ENCODE results near the gene SASH1. TPM values are rescaled to one million over a fixed set of nuclear protein-coding genes. Genes with fewer than 3 reads are reported as not detected.
A peak's percentile ranks its signal among the peaks of the same experiment; 100 is the strongest.

Gene SASH1
- total RNA-seq, 5 donors from 2014 or later (not counting 1 experiment from before 2014, with no cell fraction given): 0.26 to 5.5 (median 0.95) TPM

GRCh38 chr6:148565321-148565926, 222.8 kb downstream of the SASH1 start:
- Mint-ChIP-seq H3K4me3 (no peak overlapping the region), H3K36me3 (no peaks in the 10 kb centered on the region), H3K4me1 (peaks cover 7 to 15% (median 9%) of the 10 kb centered on the region in 3 donors), H3K27ac (peak overlapping the region in 1 of 2 donors; percentile 3), H3K27me3 (peaks cover 10 to 13% of the 10 kb centered on the region in 2 donors), H3K9me3 (no peaks in the 10 kb centered on the region)
- H3K27me3 ChIP-seq (replicated peaks in 1 of 2; ENCODE audit: control insufficient read depth in 2 of 2, extremely low read depth in 1 of 2, insufficient read depth in 2 of 2, low read length in 1 of 2): peaks cover under 1 to 22% of the 10 kb centered on the region in 2 experiments
- POLR2A ChIA-PET: no interaction called here
- CTCF ChIA-PET: no interaction called here
- DNase-seq (no peak), ATAC-seq (replicated peaks in 1 of 4) (no peak)
- no peak overlapping the region for H3K4me3 ChIP-seq (ENCODE audit: control insufficient read depth in 1 of 2, extremely low read depth in 1 of 2, low read length in 1 of 2)
- no peaks in the 10 kb centered on the region for H3K9me3 ChIP-seq
- no peaks in the 10 kb centered on the region for H3K36me3 ChIP-seq (ENCODE audit: control insufficient read depth in 2 of 2, extremely low read depth in 1 of 2, insufficient read depth in 1 of 2, low read length in 1 of 2)
- 92% methylated on average over 6 of the region's 8 CpGs for whole genome bisulfite sequencing (ENCODE audit: insufficient coverage)
- no peak overlapping the region for H3K27ac ChIP-seq (ENCODE audit: low read length)
- H3K4me1 ChIP-seq (ENCODE audit: control insufficient read depth in 1 of 2, extremely low read depth in 1 of 2, insufficient read depth in 2 of 2, low read length in 2 of 2): peaks cover 0 to 10% of the 10 kb centered on the region in 2 experiments

DNA sequence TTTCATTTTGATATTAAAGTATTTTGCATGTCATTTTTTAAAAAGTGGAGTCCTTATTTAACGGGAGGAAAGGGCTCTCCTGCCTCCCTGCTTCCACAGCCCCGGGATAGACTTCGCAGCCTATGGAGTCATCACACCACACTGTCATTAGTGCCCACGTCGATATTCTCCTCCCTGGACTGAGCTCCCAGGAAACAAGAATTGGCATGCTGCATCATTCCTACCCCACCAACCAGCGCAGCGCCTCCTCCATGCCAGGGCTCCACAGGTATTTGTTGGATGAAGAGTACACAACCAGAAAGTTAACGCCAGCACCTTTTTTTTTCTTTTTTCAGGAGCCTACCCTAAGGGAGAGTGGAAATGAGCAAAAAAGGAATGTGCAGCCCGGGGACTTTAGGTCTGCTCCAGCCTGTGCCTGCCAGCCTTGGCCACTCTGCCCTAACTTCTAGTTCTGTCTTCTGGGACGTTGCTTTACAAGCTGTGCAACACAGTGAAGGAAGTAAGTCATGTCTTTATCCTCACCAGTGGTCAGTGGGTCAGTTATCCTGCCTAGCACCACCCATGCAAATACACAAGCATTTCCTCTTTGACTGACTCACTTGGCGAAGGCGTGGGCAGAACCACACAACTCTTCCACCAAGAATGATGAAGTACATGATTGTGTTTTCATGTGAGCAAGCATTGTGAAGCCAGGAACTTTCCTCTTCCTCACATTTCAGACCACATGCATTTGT, 223.5 kb downstream of the SASH1 start:
- Histone ChIP-seq H3K4me1 (ENCODE audit: control insufficient read depth in 1 of 2, extremely low read depth in 1 of 2, insufficient read depth in 2 of 2, low read length in 2 of 2) (peaks cover 0 to 10% of the 10 kb centered on the region in 2 experiments), H3K36me3 (ENCODE audit: control insufficient read depth in 2 of 2, extremely low read depth in 1 of 2, insufficient read depth in 1 of 2, low read length in 1 of 2) (no peaks in the 10 kb centered on the region), H3K9me3 (no peaks in the 10 kb centered on the region), H3K27me3 (replicated peaks in 1 of 2; ENCODE audit: control insufficient read depth in 2 of 2, extremely low read depth in 1 of 2, insufficient read depth in 2 of 2, low read length in 1 of 2) (peaks cover 0 to 21% of the 10 kb centered on the region in 2 experiments), H3K27ac (ENCODE audit: low read length) (no peak overlapping the region), H3K4me3 (ENCODE audit: control insufficient read depth in 1 of 2, extremely low read depth in 1 of 2, low read length in 1 of 2) (no peak overlapping the region)
- 72% methylated on average over 3 of the region's 12 CpGs for WGBS (ENCODE audit: insufficient coverage)
- ChIA-PET POLR2A (no interaction called here), CTCF (no interaction called here)
- Mint-ChIP-seq H3K4me3 (no peak overlapping the region), H3K9me3 (no peaks in the 10 kb centered on the region), H3K27me3 (peaks cover 13 to 18% of the 10 kb centered on the region in 2 donors), H3K4me1 (peaks cover 7 to 15% (median 9%) of the 10 kb centered on the region in 3 donors), H3K36me3 (no peaks in the 10 kb centered on the region), H3K27ac (no peak overlapping the region)
- DNase-seq: peak in 1 of 35 experiments; percentile 18
- no peak for ATAC-seq (replicated peaks in 1 of 4)

DNA sequence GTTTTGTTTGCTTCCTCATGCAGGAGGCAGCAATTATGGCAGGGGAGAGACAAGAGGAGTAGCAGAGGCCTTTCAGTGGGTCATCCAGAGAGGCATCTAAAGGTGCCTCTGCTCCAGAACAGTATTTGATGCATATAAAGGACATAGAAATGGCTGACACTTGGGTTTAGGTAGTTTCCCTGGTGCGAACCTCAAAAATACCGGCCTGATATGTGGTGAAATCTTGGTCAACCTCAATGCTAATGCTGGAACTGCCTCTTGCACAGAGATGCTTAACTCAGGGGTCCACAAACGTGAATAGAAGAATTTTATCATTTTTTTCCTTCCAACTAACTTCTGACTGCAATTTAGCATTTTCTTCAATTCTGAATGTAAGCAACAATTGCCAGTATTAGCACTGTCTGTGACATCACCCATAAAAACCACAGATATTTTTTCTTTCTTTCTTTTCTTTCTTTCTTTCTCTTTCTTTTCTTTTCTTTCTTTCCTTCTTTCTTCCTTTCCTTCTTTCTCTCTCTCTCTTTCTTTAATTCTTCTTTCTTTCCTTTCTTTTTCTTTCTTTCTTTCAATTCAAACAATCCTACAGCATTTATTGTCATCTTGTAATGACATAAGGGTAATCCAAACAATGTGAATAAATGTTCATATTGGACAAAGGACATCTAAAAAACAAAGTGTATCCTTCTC, 224.2 kb downstream of the SASH1 start:
- Histone ChIP-seq H3K36me3 (ENCODE audit: control insufficient read depth in 2 of 2, extremely low read depth in 1 of 2, insufficient read depth in 1 of 2, low read length in 1 of 2) (no peaks in the 10 kb centered on the region), H3K27me3 (replicated peaks in 1 of 2; ENCODE audit: control insufficient read depth in 2 of 2, extremely low read depth in 1 of 2, insufficient read depth in 2 of 2, low read length in 1 of 2) (peaks cover 0 to 26% of the 10 kb centered on the region in 2 experiments), H3K4me1 (ENCODE audit: control insufficient read depth in 1 of 2, extremely low read depth in 1 of 2, insufficient read depth in 2 of 2, low read length in 2 of 2) (peaks cover 0 to 10% of the 10 kb centered on the region in 2 experiments), H3K9me3 (no peaks in the 10 kb centered on the region), H3K4me3 (ENCODE audit: control insufficient read depth in 1 of 2, extremely low read depth in 1 of 2, low read length in 1 of 2) (no peak overlapping the region), H3K27ac (ENCODE audit: low read length) (no peak overlapping the region)
- no peaks in the 10 kb centered on the region for H3K36me3 Mint-ChIP-seq
- H3K4me1 Mint-ChIP-seq: peaks cover 7 to 15% (median 9%) of the 10 kb centered on the region in 3 donors
- no peaks in the 10 kb centered on the region for H3K9me3 Mint-ChIP-seq
- ATAC-seq (replicated peaks in 1 of 4): peak in 1 of 4 experiments; percentile 46
- no peak overlapping the region for H3K4me3 Mint-ChIP-seq
- CTCF ChIA-PET: interaction anchor here in 1 of 2 donors (0.6 kb wide), 1 partner anchor 353 kb away, joined by 3 read pairs; no protein-coding TSS in a partner anchor
- H3K27ac Mint-ChIP-seq: peak overlapping the region in 1 of 2 donors; percentile 20
- 48% methylated on average over 3 of the region's 3 CpGs for WGBS (ENCODE audit: insufficient coverage)
- POLR2A ChIA-PET: no interaction called here
- peak in 1 of 35 experiments; percentile 54 for DNase-seq
- H3K27me3 Mint-ChIP-seq: peaks cover 17 to 21% of the 10 kb centered on the region in 2 donors

GRCh38 chr6:148570456-148570855, 227.8 kb downstream of the SASH1 start:
- CTCF ChIA-PET: no interaction called here
- 42% methylated on average over 5 of the region's 7 CpGs for WGBS (ENCODE audit: insufficient coverage)

GRCh38 chr6:148572676-148573335, 230.2 kb downstream of the SASH1 start:
- H3K27ac ChIP-seq (ENCODE audit: low read length): no peak overlapping the region
- no peaks in the 10 kb centered on the region for H3K9me3 Mint-ChIP-seq
- H3K4me3 ChIP-seq (ENCODE audit: control insufficient read depth in 1 of 2, extremely low read depth in 1 of 2, low read length in 1 of 2): no peak overlapping the region
- POLR2A ChIA-PET: interaction anchor here in 1 of 2 donors (0.6 kb wide), 1 partner anchor 425 kb away, joined by 3 read pairs; no protein-coding TSS in a partner anchor
- WGBS (ENCODE audit: insufficient coverage): 86% methylated on average over 7 of the region's 9 CpGs
- peaks cover 19 to 26% of the 10 kb centered on the region in 2 donors for H3K27me3 Mint-ChIP-seq
- H3K4me3 Mint-ChIP-seq: no peak overlapping the region
- CTCF ChIA-PET: no interaction called here
- H3K27ac Mint-ChIP-seq: no peak overlapping the region
- DNase-seq (no peak), ATAC-seq (replicated peaks in 1 of 4) (no peak)
- H3K36me3 ChIP-seq (ENCODE audit: control insufficient read depth in 2 of 2, extremely low read depth in 1 of 2, insufficient read depth in 1 of 2, low read length in 1 of 2): no peaks in the 10 kb centered on the region
- H3K9me3 ChIP-seq: no peaks in the 10 kb centered on the region
- H3K27me3 ChIP-seq (replicated peaks in 1 of 2; ENCODE audit: control insufficient read depth in 2 of 2, extremely low read depth in 1 of 2, insufficient read depth in 2 of 2, low read length in 1 of 2): peaks cover 0 to 25% of the 10 kb centered on the region in 2 experiments
- H3K36me3 Mint-ChIP-seq: no peaks in the 10 kb centered on the region
- H3K4me1 Mint-ChIP-seq: no peaks in the 10 kb centered on the region
- H3K4me1 ChIP-seq (ENCODE audit: control insufficient read depth in 1 of 2, extremely low read depth in 1 of 2, insufficient read depth in 2 of 2, low read length in 2 of 2): no peaks in the 10 kb centered on the region

More at GRCh38 chr6:148570456-148570855, 227.8 kb downstream of the SASH1 start:
- no peak overlapping the region for H3K4me3 ChIP-seq (ENCODE audit: control insufficient read depth in 1 of 2, extremely low read depth in 1 of 2, low read length in 1 of 2)
- Mint-ChIP-seq H3K36me3 (no peaks in the 10 kb centered on the region), H3K4me1 (peaks cover 7 to 15% (median 9%) of the 10 kb centered on the region in 3 donors), H3K27me3 (peaks cover 17 to 19% of the 10 kb centered on the region in 2 donors), H3K27ac (no peak overlapping the region), H3K4me3 (no peak overlapping the region), H3K9me3 (no peaks in the 10 kb centered on the region)
- no peaks in the 10 kb centered on the region for H3K9me3 ChIP-seq
- peaks cover 0 to 22% of the 10 kb centered on the region in 2 experiments for H3K27me3 ChIP-seq (replicated peaks in 1 of 2; ENCODE audit: control insufficient read depth in 2 of 2, extremely low read depth in 1 of 2, insufficient read depth in 2 of 2, low read length in 1 of 2)
- H3K36me3 ChIP-seq (ENCODE audit: control insufficient read depth in 2 of 2, extremely low read depth in 1 of 2, insufficient read depth in 1 of 2, low read length in 1 of 2): no peaks in the 10 kb centered on the region
- DNase-seq: no peak
- POLR2A ChIA-PET: no interaction called here
- ATAC-seq (replicated peaks in 1 of 4): no peak
- H3K27ac ChIP-seq (ENCODE audit: low read length): no peak overlapping the region
- peaks cover 0 to 10% of the 10 kb centered on the region in 2 experiments for H3K4me1 ChIP-seq (ENCODE audit: control insufficient read depth in 1 of 2, extremely low read depth in 1 of 2, insufficient read depth in 2 of 2, low read length in 2 of 2)

DNA sequence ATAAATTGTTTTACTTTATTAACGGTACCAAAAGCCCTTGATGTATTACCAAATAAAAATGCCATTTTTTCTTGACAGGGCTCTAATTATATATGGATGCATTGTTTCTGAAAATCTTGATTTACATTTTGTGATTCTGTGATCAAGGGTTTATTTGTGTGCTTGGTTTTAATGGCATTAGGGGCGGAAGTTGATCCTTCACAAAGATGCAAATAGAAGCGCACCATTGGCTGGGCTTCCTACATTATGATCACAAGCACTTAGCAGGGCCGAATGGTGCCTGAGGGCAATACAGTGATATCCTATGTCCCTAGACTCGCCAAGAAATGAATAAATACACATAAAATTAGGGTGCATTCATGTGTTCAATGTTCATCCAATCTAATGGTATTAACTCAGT, 231.3 kb downstream of the SASH1 start:
- Mint-ChIP-seq H3K4me1 (no peaks in the 10 kb centered on the region), H3K9me3 (no peaks in the 10 kb centered on the region), H3K36me3 (no peaks in the 10 kb centered on the region), H3K4me3 (no peak overlapping the region), H3K27ac (no peak overlapping the region), H3K27me3 (peaks cover 23 to 34% of the 10 kb centered on the region in 2 donors)
- ChIA-PET POLR2A (no interaction called here), CTCF (no interaction called here)
- no peak overlapping the region for H3K27ac ChIP-seq (ENCODE audit: low read length)
- WGBS (ENCODE audit: insufficient coverage): no CpG with 5 or more reads among the region's 5 CpGs
- DNase-seq (no peak), ATAC-seq (replicated peaks in 1 of 4) (no peak)
- H3K36me3 ChIP-seq (ENCODE audit: control insufficient read depth in 2 of 2, extremely low read depth in 1 of 2, insufficient read depth in 1 of 2, low read length in 1 of 2): no peaks in the 10 kb centered on the region
- no peaks in the 10 kb centered on the region for H3K9me3 ChIP-seq
- peaks cover 0 to 26% of the 10 kb centered on the region in 2 experiments for H3K27me3 ChIP-seq (replicated peaks in 1 of 2; ENCODE audit: control insufficient read depth in 2 of 2, extremely low read depth in 1 of 2, insufficient read depth in 2 of 2, low read length in 1 of 2)
- no peaks in the 10 kb centered on the region for H3K4me1 ChIP-seq (ENCODE audit: control insufficient read depth in 1 of 2, extremely low read depth in 1 of 2, insufficient read depth in 2 of 2, low read length in 2 of 2)
- no peak overlapping the region for H3K4me3 ChIP-seq (ENCODE audit: control insufficient read depth in 1 of 2, extremely low read depth in 1 of 2, low read length in 1 of 2)

Data from T-cell (primary cell).